Measurements from ENCODE around the gene SLC7A4.
"Not testable (repeated sequence)": the region's sequence is repeated elsewhere in the genome, so short reads cannot be mapped to it uniquely, and the experiment has no call there.

SLC7A4 gene

DNA sequence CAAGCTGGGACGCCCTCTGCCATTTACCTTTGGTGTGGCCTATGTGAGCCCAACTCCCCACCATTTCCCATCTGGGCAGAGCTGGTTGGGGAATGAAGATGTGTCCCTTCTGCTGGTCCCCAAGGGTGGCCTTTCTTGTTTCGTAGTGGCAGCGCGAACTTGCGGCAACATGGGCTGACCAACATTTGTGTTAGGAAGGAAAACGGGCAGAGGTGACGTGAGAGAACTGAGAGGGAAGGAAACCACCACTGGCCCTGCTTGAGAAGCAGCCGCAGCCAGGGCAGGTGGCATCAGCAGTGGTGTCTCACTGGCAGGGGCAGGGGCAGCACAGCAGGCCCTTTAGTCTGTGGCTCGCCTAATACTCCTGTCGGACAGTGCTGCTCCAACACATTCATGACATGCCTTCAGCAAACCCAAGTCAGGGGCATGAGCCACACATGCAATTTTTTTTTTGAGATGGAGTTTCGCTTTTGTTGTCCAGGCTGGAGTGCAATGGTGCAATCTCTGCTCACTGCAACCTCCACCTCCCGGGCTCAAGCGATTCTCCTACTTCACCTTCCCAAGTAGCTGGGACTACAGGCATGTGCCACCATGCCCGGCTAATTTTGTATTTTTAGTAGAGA is 43.3 kb upstream of the SLC7A4 start:
- no peak for TF ChIP-seq CTCF (IDR thresholded peaks at IDR 0.05; ENCODE audit: control insufficient read depth, extremely low read depth, insufficient read depth)
- no peak for DNase-seq (ENCODE audit: low read depth)
- no peak overlapping the region for H3K4me3 ChIP-seq (ENCODE audit: low read depth, low read length)

DNA sequence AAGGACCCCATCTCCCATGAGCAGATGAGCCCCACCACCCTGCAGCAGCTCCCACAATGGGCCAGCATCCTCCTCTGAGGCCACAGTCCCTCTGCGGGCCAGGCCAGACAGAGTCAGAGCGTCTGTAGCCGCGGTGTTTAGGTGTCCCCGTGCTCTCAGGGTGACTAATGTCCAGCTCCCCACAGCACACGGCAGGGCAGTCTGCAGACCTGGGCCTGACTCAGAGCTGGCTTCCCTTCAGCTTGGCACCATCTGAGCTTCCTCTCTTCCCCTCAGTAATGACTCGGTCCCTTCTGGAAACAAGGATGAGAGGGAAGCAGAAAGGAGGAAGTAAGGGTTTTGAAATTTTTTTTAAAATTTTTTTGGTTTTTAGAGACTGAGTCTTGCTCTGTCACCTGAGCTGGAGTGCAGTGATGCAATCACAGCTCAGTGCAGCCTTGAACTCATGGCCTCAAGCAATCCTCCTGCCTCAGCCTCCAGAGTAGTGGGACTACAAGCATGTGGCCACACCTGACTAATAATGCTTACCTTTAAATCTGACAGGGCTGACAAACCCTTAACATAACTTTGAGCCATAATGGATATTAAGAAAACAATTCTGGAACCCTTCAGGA is 41.8 kb upstream of the SLC7A4 start:
- no peak for DNase-seq (ENCODE audit: low read depth)
- TF ChIP-seq CTCF (IDR thresholded peaks at IDR 0.05; ENCODE audit: control insufficient read depth, extremely low read depth, insufficient read depth), result no peak
- H3K4me3 ChIP-seq (ENCODE audit: low read depth, low read length), result no peak overlapping the region

GRCh38 chr22:21073482-21073881 is 41.1 kb upstream of the SLC7A4 start:
- no peak for TF ChIP-seq CTCF (IDR thresholded peaks at IDR 0.05; ENCODE audit: control insufficient read depth, extremely low read depth, insufficient read depth)
- no peak overlapping the region for H3K4me3 ChIP-seq (ENCODE audit: low read depth, low read length)
- no peak for DNase-seq (ENCODE audit: low read depth)

- no peak for TF ChIP-seq CTCF (IDR thresholded peaks at IDR 0.05; ENCODE audit: control insufficient read depth, extremely low read depth, insufficient read depth)
Measured at GRCh38 chr22:21073023-21073422, 40.7 kb upstream of the SLC7A4 start.

DNA sequence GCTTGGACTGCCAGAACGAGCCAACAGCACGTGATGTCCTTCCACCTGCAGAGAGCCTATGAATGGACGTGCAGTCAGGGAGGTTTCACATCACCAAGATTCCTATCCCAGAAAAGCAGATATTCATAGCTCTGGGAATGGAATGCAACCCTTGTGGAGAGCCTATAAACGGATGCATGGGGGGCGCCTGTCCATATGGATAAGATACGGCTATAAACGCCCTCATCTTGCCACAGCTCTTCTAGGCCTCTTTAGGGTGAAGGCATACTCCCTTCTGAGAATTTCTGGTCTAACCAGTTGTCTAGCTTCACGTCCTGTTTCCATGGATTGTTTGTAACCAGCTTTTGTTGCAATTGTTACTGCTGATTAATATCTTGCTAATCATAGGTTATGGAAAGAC is 39.4 kb upstream of the SLC7A4 start:
- H3K4me3 ChIP-seq (ENCODE audit: low read depth, low read length); DNase-seq (ENCODE audit: low read depth): not testable (repeated sequence)

More at GRCh38 chr22:21073023-21073422, 40.7 kb upstream of the SLC7A4 start:
- no peak overlapping the region for H3K4me3 ChIP-seq (ENCODE audit: low read depth, low read length)
- no peak for DNase-seq (ENCODE audit: low read depth)

DNA sequence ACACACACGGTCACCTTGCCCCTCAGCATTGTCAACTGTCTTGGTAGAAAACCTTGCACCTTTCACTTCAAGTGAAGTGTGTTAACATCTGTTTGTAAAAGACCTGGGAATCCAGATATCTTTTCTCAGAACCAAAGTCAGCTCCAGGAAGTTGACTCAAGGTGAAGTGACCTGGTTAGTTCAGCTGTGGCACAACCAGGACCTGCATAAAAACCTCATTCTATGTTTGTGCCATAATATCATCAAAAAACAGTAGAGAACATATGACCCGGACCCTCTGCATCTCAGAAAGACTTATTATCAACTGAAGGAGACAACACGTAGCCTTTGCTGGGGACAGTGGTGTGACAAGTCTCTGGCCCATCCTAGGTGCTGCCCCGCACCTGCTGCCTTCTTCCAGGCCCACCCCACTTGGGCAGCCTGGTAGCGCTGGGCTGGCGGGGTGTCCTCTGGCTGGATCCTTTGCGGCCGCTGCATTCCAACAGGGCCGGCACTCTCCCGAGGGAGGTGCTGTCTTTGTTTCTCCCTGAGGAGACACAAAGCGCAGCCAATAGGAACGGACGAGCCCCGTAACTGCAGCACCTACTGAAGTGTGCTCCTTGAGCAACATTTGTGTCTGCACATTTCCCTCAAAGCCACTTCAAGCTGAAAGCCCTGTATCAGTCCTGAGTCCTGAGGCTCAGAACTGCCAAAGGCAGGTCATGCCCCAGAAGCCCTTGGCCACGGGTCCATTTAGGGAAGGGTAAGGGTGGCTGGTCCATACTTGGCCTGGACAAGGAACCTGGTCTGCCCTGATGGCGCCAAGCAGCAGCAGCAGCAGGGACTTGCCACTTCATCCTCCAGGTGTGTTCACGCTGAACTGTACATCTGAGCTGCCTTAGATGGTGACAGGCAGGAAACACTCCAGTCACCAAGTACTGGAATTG is 38.6 kb upstream of the SLC7A4 start:
- no peak for TF ChIP-seq CTCF (IDR thresholded peaks at IDR 0.05; ENCODE audit: control insufficient read depth, extremely low read depth, insufficient read depth)
- no peak overlapping the region for H3K4me3 ChIP-seq (ENCODE audit: low read depth, low read length)
- no peak for DNase-seq (ENCODE audit: low read depth)

DNA sequence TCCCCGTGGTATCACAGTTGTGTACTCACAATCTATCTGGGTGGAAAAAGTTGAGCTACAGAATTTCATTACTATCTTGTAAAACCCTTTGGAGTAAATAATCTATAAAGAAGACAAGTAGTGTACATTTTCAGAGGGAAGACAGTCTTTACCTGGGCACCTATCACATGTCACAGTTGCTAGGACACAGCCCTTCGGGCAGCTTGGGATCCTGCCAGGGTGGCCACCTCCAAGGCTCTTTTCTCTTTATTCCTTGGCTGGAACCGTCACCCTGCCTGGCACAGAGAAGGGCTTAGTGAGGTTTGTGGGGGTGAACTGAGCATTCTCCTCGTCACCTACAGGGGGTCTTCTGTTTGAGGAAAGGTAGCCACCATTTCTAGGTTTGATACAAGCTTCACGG is 37.0 kb upstream of the SLC7A4 start:
- TF ChIP-seq CTCF (IDR thresholded peaks at IDR 0.05; ENCODE audit: control insufficient read depth, extremely low read depth, insufficient read depth), result no peak
- no peak for DNase-seq (ENCODE audit: low read depth)
- no peak overlapping the region for H3K4me3 ChIP-seq (ENCODE audit: low read depth, low read length)

Measured in LNCaP clone FGC (cell line).